Neural progenitor cell (in vitro differentiated cells): ENCODE measurements around the gene SAT1. TPM values are rescaled to one million over a fixed set of nuclear protein-coding genes. Genes with fewer than 3 reads are reported as not detected.

ENCODE experiments used
- DNase-seq: peaks from one replicate; pipeline ENCODE4 v3.0.0-alpha.2; 2016; ENCODE audit warnings: low spot score
- H2AFZ ChIP-seq: fragments of 200-600 bp; sonication (generic); replicated peaks from 2 replicates; pipeline ENCODE4 v1.6.1; 2016; ENCODE audit warnings: antibody characterized with exemption
- H3F3A ChIP-seq: fragments of 200-600 bp; sonication (generic); 2 replicates; pipeline ENCODE4 v1.6.1; 2016; ENCODE audit warnings: antibody characterized with exemption, low read depth
- H3K27ac ChIP-seq: fragments of 200-600 bp; sonication (generic); 2 replicates; pipeline ENCODE4 v1.5.1; 2016; ENCODE audit warnings: mild to moderate bottlenecking
- H3K27me3 ChIP-seq: fragments of 200-600 bp; sonication (generic); 2 replicates; pipeline ENCODE4 v1.6.1; 2016; ENCODE audit warnings: mild to moderate bottlenecking, moderate library complexity
- H3K36me3 ChIP-seq: fragments of 200-600 bp; sonication (generic); 2 replicates; pipeline ENCODE4 v1.5.1; 2016
- H3K4me1 ChIP-seq: fragments of 200-600 bp; sonication (generic); 2 replicates; pipeline ENCODE4 v1.6.1; 2016; ENCODE audit warnings: mixed run types
- H3K4me2 ChIP-seq: fragments of 200-600 bp; sonication (generic); 2 replicates; pipeline ENCODE4 v1.6.1; 2016
- H3K4me3 ChIP-seq: fragments of 200-600 bp; sonication (generic); 2 replicates; pipeline ENCODE4 v1.5.1; 2016
- H3K79me2 ChIP-seq: fragments of 200-600 bp; sonication (generic); 2 replicates; pipeline ENCODE4 v1.6.1; 2016; ENCODE audit warnings: low read depth
- H3K9ac ChIP-seq: fragments of 200-600 bp; sonication (generic); 2 replicates; pipeline ENCODE4 v1.6.1; 2016
- H3K9me3 ChIP-seq: fragments of 200-600 bp; sonication (generic); 2 replicates; pipeline ENCODE4 v1.5.1; 2016; ENCODE audit warnings: low read depth
- H4K20me1 ChIP-seq: fragments of 200-600 bp; sonication (generic); 2 replicates; pipeline ENCODE4 v1.6.1; 2016; ENCODE audit warnings: low read depth
- H3K27ac Mint-ChIP-seq: 3 replicates; pipeline ENCODE4 v1.8.0; 2021; ENCODE audit warnings: mixed read lengths
- H3K27me3 Mint-ChIP-seq: 2 replicates; pipeline ENCODE4 v1.8.0; 2022; ENCODE audit warnings: low read depth, mild to moderate bottlenecking, inconsistent platforms, moderate library complexity, mixed read lengths; ENCODE audit not compliant: insufficient read depth
- H3K36me3 Mint-ChIP-seq: 3 replicates; pipeline ENCODE4 v1.8.0; 2021; ENCODE audit warnings: mixed read lengths
- H3K4me1 Mint-ChIP-seq: 3 replicates; pipeline ENCODE4 v1.8.0; 2021; ENCODE audit warnings: mixed read lengths
- H3K4me3 Mint-ChIP-seq: 3 replicates; pipeline ENCODE4 v1.8.0; 2021; ENCODE audit warnings: mild to moderate bottlenecking, moderate library complexity, mixed read lengths
- H3K9me3 Mint-ChIP-seq: 3 replicates; pipeline ENCODE4 v1.8.0; 2020; ENCODE audit warnings: mixed read lengths
- CTCF ChIP-seq: fragments of 200-600 bp; sonication (generic); IDR thresholded peaks from 2 replicates; pipeline ENCODE4 v1.5.1; 2017; ENCODE audit warnings: antibody characterized with exemption, mild to moderate bottlenecking
- EZH2 ChIP-seq: fragments of 200-600 bp; sonication (generic); IDR thresholded peaks from 2 replicates; pipeline ENCODE4 v1.6.1; 2017; ENCODE audit warnings: antibody characterized with exemption, mild to moderate bottlenecking, moderate library complexity
- EZH2phosphoT487 ChIP-seq: fragments of 200-600 bp; sonication (generic); IDR thresholded peaks from 2 replicates; pipeline ENCODE4 v1.6.1; 2017; ENCODE audit warnings: antibody characterized with exemption
- total RNA-seq: library from RNA; depleted of rRNA; stranded (reverse); fragments of >200 nt; gene quantifications from 2 replicates; pipeline ENCODE4 v1.2.3, GENCODE V29; 2015; ENCODE audit warnings: low replicate concordance

Gene SAT1
- total RNA-seq, 1 donor from 2014 or later = 168 TPM

GRCh38 chrX:23749129-23749528, 33.8 kb upstream of the SAT1 start:
- Mint-ChIP-seq H3K27me3 (peaks cover 5% of the 10 kb centered on the region), H3K36me3 (no peaks in the 10 kb centered on the region), H3K27ac (no peak overlapping the region), H3K4me3 (no peak overlapping the region), H3K4me1 (no peaks in the 10 kb centered on the region), H3K9me3 (no peaks in the 10 kb centered on the region)
- TF ChIP-seq EZH2phosphoT487 = no peak
- TF ChIP-seq EZH2 = no peak
- no peak for TF ChIP-seq CTCF
- Histone ChIP-seq H3K79me2 (no peaks in the 10 kb centered on the region), H2AFZ (no peak overlapping the region), H3K9me3 (no peaks in the 10 kb centered on the region), H3K27ac (no peak overlapping the region), H3F3A (no peaks in the 10 kb centered on the region), H3K27me3 (no peaks in the 10 kb centered on the region), H3K4me2 (no peak overlapping the region), H3K9ac (no peak overlapping the region), H3K36me3 (no peaks in the 10 kb centered on the region), H4K20me1 (no peaks in the 10 kb centered on the region), H3K4me1 (no peaks in the 10 kb centered on the region), H3K4me3 (no peak overlapping the region)
- no peak for DNase-seq

GRCh38 chrX:23749576-23749975, 33.4 kb upstream of the SAT1 start:
- H3K36me3 Mint-ChIP-seq = no peaks in the 10 kb centered on the region

GRCh38 chrX:23752740-23753415, 30.1 kb upstream of the SAT1 start:
- TF ChIP-seq CTCF (no peak), EZH2 (no peak), EZH2phosphoT487 (no peak)
- Histone ChIP-seq H4K20me1 (no peaks in the 10 kb centered on the region), H3K4me1 (no peaks in the 10 kb centered on the region), H3K36me3 (no peaks in the 10 kb centered on the region), H3K27ac (no peak overlapping the region), H3F3A (no peaks in the 10 kb centered on the region), H3K9ac (no peak overlapping the region), H3K4me3 (no peak overlapping the region), H2AFZ (no peak overlapping the region), H3K9me3 (no peaks in the 10 kb centered on the region), H3K4me2 (no peak overlapping the region), H3K27me3 (no peaks in the 10 kb centered on the region), H3K79me2 (no peaks in the 10 kb centered on the region)
- DNase-seq = no peak
- Mint-ChIP-seq H3K9me3 (no peaks in the 10 kb centered on the region), H3K4me1 (no peaks in the 10 kb centered on the region), H3K27ac (no peak overlapping the region), H3K27me3 (peaks cover 7% of the 10 kb centered on the region), H3K36me3 (no peaks in the 10 kb centered on the region), H3K4me3 (no peak overlapping the region)

More at GRCh38 chrX:23749576-23749975, 33.4 kb upstream of the SAT1 start:
- Histone ChIP-seq H3K4me1 (no peaks in the 10 kb centered on the region), H4K20me1 (no peaks in the 10 kb centered on the region), H3K79me2 (no peaks in the 10 kb centered on the region), H3K27me3 (no peaks in the 10 kb centered on the region), H3K9me3 (no peaks in the 10 kb centered on the region), H3K4me3 (no peak overlapping the region), H3K36me3 (no peaks in the 10 kb centered on the region), H3K4me2 (no peak overlapping the region), H3K27ac (no peak overlapping the region), H2AFZ (no peak overlapping the region), H3K9ac (no peak overlapping the region), H3F3A (no peaks in the 10 kb centered on the region)
- DNase-seq = no peak
- peaks cover 7% of the 10 kb centered on the region for H3K27me3 Mint-ChIP-seq
- no peak overlapping the region for H3K4me3 Mint-ChIP-seq
- H3K4me1 Mint-ChIP-seq = no peaks in the 10 kb centered on the region
- TF ChIP-seq EZH2phosphoT487 (no peak), EZH2 (no peak), CTCF (no peak)
- H3K27ac Mint-ChIP-seq = no peak overlapping the region
- H3K9me3 Mint-ChIP-seq = no peaks in the 10 kb centered on the region
